ENCODE results near the gene ARHGAP22.
"Not testable (repeated sequence)": the region's sequence is repeated elsewhere in the genome, so short reads cannot be mapped to it uniquely, and the experiment has no call there.

DNA sequence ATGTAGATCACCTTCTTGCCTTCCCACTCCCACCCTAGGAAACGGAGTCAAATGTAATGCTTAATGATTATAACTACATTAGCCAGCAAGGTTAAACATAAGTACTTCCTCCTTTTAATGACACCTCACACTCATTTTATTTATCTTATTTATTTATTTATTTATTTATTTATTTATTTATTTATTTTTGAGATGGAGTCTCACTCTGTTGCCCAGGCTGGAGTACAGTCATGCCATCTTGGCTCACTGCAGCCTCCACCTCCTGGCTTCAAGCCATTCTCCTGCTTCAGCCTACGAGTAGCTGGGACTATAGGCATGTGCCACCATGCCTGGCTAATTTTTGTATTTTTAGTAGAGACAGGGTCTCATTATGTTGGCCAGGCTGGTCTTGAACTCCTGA, 183.0 kb downstream of the ARHGAP22 start:
- TF ChIP-seq POLR2A, CTCF (IDR thresholded peaks at IDR 0.05): not testable (repeated sequence)

All from tibial nerve (tissue), 3 donors.